ENCODE results near the gene MCMBP.

DNA sequence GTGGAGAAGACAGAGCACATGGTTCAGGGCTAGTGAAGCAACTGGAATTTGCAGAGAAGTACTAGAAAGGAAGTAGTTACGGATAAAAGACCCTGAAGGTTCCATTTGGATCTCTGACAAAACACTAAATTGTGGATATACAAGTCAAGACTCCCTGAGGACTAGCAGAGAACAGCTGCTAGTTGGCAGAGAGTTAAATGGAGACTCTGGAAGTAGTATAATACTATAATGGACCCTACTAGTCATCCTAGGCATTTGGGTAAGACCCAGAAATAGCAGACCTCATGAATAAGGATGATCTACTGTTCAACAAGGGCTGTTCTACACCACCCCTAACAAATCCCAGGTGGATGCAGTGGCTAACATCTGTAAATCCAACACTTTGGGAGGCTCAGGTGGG lies 19.1 kb downstream of the MCMBP start:
- TF ChIP-seq, protein P1, sequence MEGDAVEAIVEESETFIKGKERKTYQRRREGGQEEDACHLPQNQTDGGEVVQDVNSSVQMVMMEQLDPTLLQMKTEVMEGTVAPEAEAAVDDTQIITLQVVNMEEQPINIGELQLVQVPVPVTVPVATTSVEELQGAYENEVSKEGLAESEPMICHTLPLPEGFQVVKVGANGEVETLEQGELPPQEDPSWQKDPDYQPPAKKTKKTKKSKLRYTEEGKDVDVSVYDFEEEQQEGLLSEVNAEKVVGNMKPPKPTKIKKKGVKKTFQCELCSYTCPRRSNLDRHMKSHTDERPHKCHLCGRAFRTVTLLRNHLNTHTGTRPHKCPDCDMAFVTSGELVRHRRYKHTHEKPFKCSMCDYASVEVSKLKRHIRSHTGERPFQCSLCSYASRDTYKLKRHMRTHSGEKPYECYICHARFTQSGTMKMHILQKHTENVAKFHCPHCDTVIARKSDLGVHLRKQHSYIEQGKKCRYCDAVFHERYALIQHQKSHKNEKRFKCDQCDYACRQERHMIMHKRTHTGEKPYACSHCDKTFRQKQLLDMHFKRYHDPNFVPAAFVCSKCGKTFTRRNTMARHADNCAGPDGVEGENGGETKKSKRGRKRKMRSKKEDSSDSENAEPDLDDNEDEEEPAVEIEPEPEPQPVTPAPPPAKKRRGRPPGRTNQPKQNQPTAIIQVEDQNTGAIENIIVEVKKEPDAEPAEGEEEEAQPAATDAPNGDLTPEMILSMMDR (IDR thresholded peaks at IDR 0.05; ENCODE audit: insufficient read depth, low read length), result no peak
- TF ChIP-seq GABPA (IDR thresholded peaks at IDR 0.05; ENCODE audit: low read depth) (no peak), POLR2AphosphoS5 (IDR thresholded peaks at IDR 0.05; ENCODE audit: low read depth) (no peak), SPI1 (IDR thresholded peaks at IDR 0.05; ENCODE audit: borderline replicate concordance, low read depth) (no peak)
- TF ChIP-seq, protein P2, sequence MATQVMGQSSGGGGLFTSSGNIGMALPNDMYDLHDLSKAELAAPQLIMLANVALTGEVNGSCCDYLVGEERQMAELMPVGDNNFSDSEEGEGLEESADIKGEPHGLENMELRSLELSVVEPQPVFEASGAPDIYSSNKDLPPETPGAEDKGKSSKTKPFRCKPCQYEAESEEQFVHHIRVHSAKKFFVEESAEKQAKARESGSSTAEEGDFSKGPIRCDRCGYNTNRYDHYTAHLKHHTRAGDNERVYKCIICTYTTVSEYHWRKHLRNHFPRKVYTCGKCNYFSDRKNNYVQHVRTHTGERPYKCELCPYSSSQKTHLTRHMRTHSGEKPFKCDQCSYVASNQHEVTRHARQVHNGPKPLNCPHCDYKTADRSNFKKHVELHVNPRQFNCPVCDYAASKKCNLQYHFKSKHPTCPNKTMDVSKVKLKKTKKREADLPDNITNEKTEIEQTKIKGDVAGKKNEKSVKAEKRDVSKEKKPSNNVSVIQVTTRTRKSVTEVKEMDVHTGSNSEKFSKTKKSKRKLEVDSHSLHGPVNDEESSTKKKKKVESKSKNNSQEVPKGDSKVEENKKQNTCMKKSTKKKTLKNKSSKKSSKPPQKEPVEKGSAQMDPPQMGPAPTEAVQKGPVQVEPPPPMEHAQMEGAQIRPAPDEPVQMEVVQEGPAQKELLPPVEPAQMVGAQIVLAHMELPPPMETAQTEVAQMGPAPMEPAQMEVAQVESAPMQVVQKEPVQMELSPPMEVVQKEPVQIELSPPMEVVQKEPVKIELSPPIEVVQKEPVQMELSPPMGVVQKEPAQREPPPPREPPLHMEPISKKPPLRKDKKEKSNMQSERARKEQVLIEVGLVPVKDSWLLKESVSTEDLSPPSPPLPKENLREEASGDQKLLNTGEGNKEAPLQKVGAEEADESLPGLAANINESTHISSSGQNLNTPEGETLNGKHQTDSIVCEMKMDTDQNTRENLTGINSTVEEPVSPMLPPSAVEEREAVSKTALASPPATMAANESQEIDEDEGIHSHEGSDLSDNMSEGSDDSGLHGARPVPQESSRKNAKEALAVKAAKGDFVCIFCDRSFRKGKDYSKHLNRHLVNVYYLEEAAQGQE (IDR thresholded peaks at IDR 0.05; ENCODE audit: insufficient replicate concordance, low read depth), result no peak

All from HL-60 (cell line).